ENCODE data around the gene POLR2H. TPM values are rescaled to one million over a fixed set of nuclear protein-coding genes. Genes with fewer than 3 reads are reported as not detected.

The POLR2H gene
- total and polyA plus RNA-seq, 10 of the 15 experiments (the other 5 are each of a cell fraction or from before 2014, with no cell fraction given) = 74.2 to 357 (median 143) TPM

GRCh38 chr3:184315871-184316661, 45.4 kb upstream of the POLR2H start:
- peaks cover 12% of the 10 kb centered on the region for H4K20me1 ChIP-seq (ENCODE audit: control insufficient read depth, insufficient read depth)
- H3K79me2 ChIP-seq (ENCODE audit: control insufficient read depth, insufficient read depth, low read length) = peaks cover 58% of the 10 kb centered on the region
- peak overlapping the region; percentile 99 for H3K9ac ChIP-seq (ENCODE audit: control insufficient read depth, insufficient read depth, low read length)
- 4% methylated on average over 16 of the region's 16 CpGs for WGBS (ENCODE audit: insufficient coverage, insufficient replicate concordance, low lambda C conversion rate, missing lambda C conversion rate)
- ChIA-PET RAD21 (ENCODE audit: unreplicated experiment) (no interaction called here), SMC1A (ENCODE audit: uncharacterized antibody, unreplicated experiment) (interaction anchor here (0.9 kb wide), 1 partner anchor 10 kb away, joined by 4 read pairs; no protein-coding TSS in a partner anchor), POLR2A (interaction anchor here (0.7 to 1.0 kb wide), 4 partner anchors 9 to 46 kb away, joined by 3 to 4 read pairs (median 4); no protein-coding TSS in a partner anchor), CTCF (no interaction called here)
- FAIRE-seq (no peak), DNase-seq (ENCODE audit: low read depth, low spot score) (no peak), ATAC-seq (peak; percentile 7)
- peaks cover 3% of the 10 kb centered on the region; the same call in 1 of the 2 replicates for H3K4me1 ChIP-seq (ENCODE audit: control insufficient read depth, insufficient read depth, low read length)
- peak overlapping the region; percentile 95 for H3K4me2 ChIP-seq (ENCODE audit: control insufficient read depth, insufficient read depth)
- no TSS peak for BruUV-seq (replicated peaks)
- in situ Hi-C loops (cut with MboI) (no loop called here), intact Hi-C loops (cut with micrococcal nuclease; ENCODE audit: unreplicated experiment) (loop anchor here (2.0 to 5.0 kb wide), 2 partner anchors 17 to 46 kb away; partner anchors contain the start of genes CLCN2, POLR2H and PSMD2)
- no peaks in the 10 kb centered on the region for H3K27me3 ChIP-seq (replicated peaks in 1 of 2; ENCODE audit: control insufficient read depth in 2 of 2, insufficient read depth in 2 of 2, low read length in 1 of 2)
- H2AFZ ChIP-seq (ENCODE audit: control insufficient read depth, low read depth, low read length) = no peak overlapping the region
- no peaks in the 10 kb centered on the region for H3K9me3 ChIP-seq (replicated peaks; ENCODE audit: control insufficient read depth, insufficient read depth, low read length)
- peaks cover 18 to 28% of the 10 kb centered on the region in 2 experiments for H3K36me3 ChIP-seq (ENCODE audit: control insufficient read depth in 2 of 2, insufficient read depth in 2 of 2, low read length in 1 of 2)
- H3K27ac ChIP-seq (ENCODE audit: control insufficient read depth, insufficient read depth) = peak overlapping the region; percentile 92
- H3K4me3 ChIP-seq = peak overlapping the region; percentile 100
- TF ChIP-seq E4F1 (IDR thresholded peaks at IDR 0.05; ENCODE audit: borderline replicate concordance, partially characterized antibody) (no peak), NR2F1 (conservative IDR thresholded peaks at IDR 0.05) (no peak), POLR2AphosphoS2 (IDR thresholded peaks at IDR 0.05; ENCODE audit: low read depth, low read length) (no peak), NKRF (conservative IDR thresholded peaks at IDR 0.05) (no peak), MEF2B (IDR thresholded peaks at IDR 0.05; ENCODE audit: partially characterized antibody, poor library complexity, severe bottlenecking) (no peak), LARP7 (IDR thresholded peaks at IDR 0.05) (no peak), RELA (IDR thresholded peaks at IDR 0.05; ENCODE audit: borderline replicate concordance, partially characterized antibody) (no peak), SMARCA5 (IDR thresholded peaks at IDR 0.05) (no peak), TCF7 (IDR thresholded peaks at IDR 0.05; ENCODE audit: borderline replicate concordance) (no peak), ZNF384 (IDR thresholded peaks at IDR 0.05; ENCODE audit: borderline replicate concordance, low read depth, low read length) (no peak), HCFC1 (IDR thresholded peaks at IDR 0.05; ENCODE audit: low read length) (no peak), SREBF1 (IDR thresholded peaks at IDR 0.05; ENCODE audit: low read length) (no peak), ZNF217 (IDR thresholded peaks at IDR 0.05) (no peak), SMAD5 (IDR thresholded peaks at IDR 0.05; ENCODE audit: low read depth) (no peak), NRF1 (conservative IDR thresholded peaks at IDR 0.05; ENCODE audit: low read depth, low read length) (no peak), CEBPB (IDR thresholded peaks at IDR 0.05; ENCODE audit: borderline replicate concordance in 1 of 2, low read depth in 2 of 2, low read length in 2 of 2) (no peak)

Data from GM12878 (cell line).